Esophagus squamous epithelium (tissue), 4 donors: ENCODE results near the gene CDC42BPA.

Experiments
- POLR2A ChIP-seq, 4 donors: fragments of 450-650 bp; IDR thresholded peaks; one replicate each; pipeline ENCODE4 v1.6.1; 2017; ENCODE audit warnings: antibody characterized with exemption in 4 of 4, mild to moderate bottlenecking in 4 of 4, moderate library complexity in 3 of 4
- TF ChIP-seq, protein P1 (sequence below), 6 experiments: fragments of 450-650 bp in 4 of 6; fragments of 200-600 bp in 2 of 6; sonication (generic) in 2 of 6; IDR thresholded peaks; one replicate each; pipeline ENCODE4 v1.5.1; 2016 to 2019; ENCODE audit warnings: antibody characterized with exemption in 6 of 6, mild to moderate bottlenecking in 4 of 6, moderate library complexity in 4 of 6

DNA sequence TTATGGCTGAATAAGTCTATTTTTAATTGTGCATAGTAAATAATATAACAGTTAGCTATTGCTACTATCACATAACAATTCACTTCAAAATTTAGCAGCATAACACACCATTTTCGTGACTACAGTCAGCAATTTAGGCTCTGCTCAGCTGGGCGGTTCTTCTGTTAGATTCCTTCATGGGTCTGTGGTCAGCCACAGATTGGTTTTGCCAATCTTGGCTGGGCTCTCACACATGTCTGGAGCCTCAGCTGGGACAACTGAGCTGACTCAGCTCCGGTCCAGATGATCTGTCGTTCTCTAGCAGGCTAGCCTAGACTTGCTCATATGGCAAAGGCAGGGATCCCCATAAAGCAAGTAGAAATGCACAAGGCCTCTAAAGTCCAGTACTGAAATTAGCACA is 15.1 kb upstream of the CDC42BPA start:
- no peak for TF ChIP-seq POLR2A (IDR thresholded peaks at IDR 0.05)
- TF ChIP-seq, protein P1, sequence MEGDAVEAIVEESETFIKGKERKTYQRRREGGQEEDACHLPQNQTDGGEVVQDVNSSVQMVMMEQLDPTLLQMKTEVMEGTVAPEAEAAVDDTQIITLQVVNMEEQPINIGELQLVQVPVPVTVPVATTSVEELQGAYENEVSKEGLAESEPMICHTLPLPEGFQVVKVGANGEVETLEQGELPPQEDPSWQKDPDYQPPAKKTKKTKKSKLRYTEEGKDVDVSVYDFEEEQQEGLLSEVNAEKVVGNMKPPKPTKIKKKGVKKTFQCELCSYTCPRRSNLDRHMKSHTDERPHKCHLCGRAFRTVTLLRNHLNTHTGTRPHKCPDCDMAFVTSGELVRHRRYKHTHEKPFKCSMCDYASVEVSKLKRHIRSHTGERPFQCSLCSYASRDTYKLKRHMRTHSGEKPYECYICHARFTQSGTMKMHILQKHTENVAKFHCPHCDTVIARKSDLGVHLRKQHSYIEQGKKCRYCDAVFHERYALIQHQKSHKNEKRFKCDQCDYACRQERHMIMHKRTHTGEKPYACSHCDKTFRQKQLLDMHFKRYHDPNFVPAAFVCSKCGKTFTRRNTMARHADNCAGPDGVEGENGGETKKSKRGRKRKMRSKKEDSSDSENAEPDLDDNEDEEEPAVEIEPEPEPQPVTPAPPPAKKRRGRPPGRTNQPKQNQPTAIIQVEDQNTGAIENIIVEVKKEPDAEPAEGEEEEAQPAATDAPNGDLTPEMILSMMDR (IDR thresholded peaks at IDR 0.05): no peak
